Astrocyte (in vitro differentiated cells and primary cell): ENCODE measurements around the gene ZC3H4. TPM values are rescaled to one million over a fixed set of nuclear protein-coding genes. Genes with fewer than 3 reads are reported as not detected.
"Not testable (repeated sequence)": the region's sequence is repeated elsewhere in the genome, so short reads cannot be mapped to it uniquely, and the experiment has no call there.

Experiments
- DNase-seq: peaks from one replicate; pipeline ENCODE4 v3.0.0-alpha.2; 2010; ENCODE audit warnings: low read depth
- FAIRE-seq: peaks from 2 replicates; lab custom pipeline; 2011; peaks lifted over from hg19 to GRCh38; lab: Jason Lieb, UNC
- H2AFZ ChIP-seq: 2 replicates; pipeline ENCODE4 v1.6.0; 2012; ENCODE audit warnings: low read depth, low read length, inconsistent platforms
- H3K27ac ChIP-seq: 2 replicates; pipeline ENCODE4 v1.5.1; 2011; ENCODE audit warnings: low read depth, low read length, inconsistent platforms
- H3K27me3 ChIP-seq: 2 replicates; pipeline ENCODE4 v1.6.0; 2011; ENCODE audit warnings: low read length, inconsistent platforms; ENCODE audit not compliant: insufficient read depth
- H3K36me3 ChIP-seq: 2 replicates; pipeline ENCODE4 v1.5.1; 2011; ENCODE audit warnings: low read length, inconsistent platforms; ENCODE audit not compliant: insufficient read depth
- H3K4me1 ChIP-seq: 2 replicates; pipeline ENCODE4 v1.5.1; 2011; ENCODE audit warnings: low read length, inconsistent platforms; ENCODE audit not compliant: insufficient read depth
- H3K4me2 ChIP-seq: 2 replicates; pipeline ENCODE4 v1.6.0; 2012; ENCODE audit warnings: low read length, inconsistent platforms
- H3K4me3 ChIP-seq: 2 replicates; pipeline ENCODE4 v1.5.1; 2011; ENCODE audit warnings: low read depth, mild to moderate bottlenecking, low read length, inconsistent platforms; ENCODE audit not compliant: insufficient read depth
- H3K79me2 ChIP-seq: 2 replicates; pipeline ENCODE4 v1.6.0; 2012; ENCODE audit warnings: mild to moderate bottlenecking, low read length, inconsistent platforms; ENCODE audit not compliant: insufficient read depth
- H3K9ac ChIP-seq: 2 replicates; pipeline ENCODE4 v1.6.0; 2012; ENCODE audit warnings: mild to moderate bottlenecking, low read length, inconsistent platforms
- H3K9me3 ChIP-seq: 2 replicates; pipeline ENCODE4 v1.5.1; 2012; ENCODE audit warnings: low read depth, mild to moderate bottlenecking, low read length, inconsistent platforms; ENCODE audit not compliant: insufficient read depth
- H4K20me1 ChIP-seq: 2 replicates; pipeline ENCODE4 v1.6.0; 2012; ENCODE audit warnings: low read length, inconsistent platforms; ENCODE audit not compliant: insufficient read depth
- H3K27ac Mint-ChIP-seq: one replicate; pipeline ENCODE4 v1.8.0; 2021; ENCODE audit warnings: mild to moderate bottlenecking, mixed read lengths; ENCODE audit not compliant: unreplicated experiment
- H3K27me3 Mint-ChIP-seq: one replicate; pipeline ENCODE4 v1.8.0; 2021; ENCODE audit warnings: low read depth, mixed read lengths; ENCODE audit not compliant: unreplicated experiment
- H3K36me3 Mint-ChIP-seq: one replicate; pipeline ENCODE4 v1.8.0; 2021; ENCODE audit warnings: low read depth, mixed read lengths; ENCODE audit not compliant: unreplicated experiment
- H3K4me1 Mint-ChIP-seq: one replicate; pipeline ENCODE4 v1.8.0; 2021; ENCODE audit warnings: low read depth, mixed read lengths; ENCODE audit not compliant: unreplicated experiment
- H3K4me3 Mint-ChIP-seq: one replicate; pipeline ENCODE4 v1.8.0; 2021; ENCODE audit warnings: mild to moderate bottlenecking, moderate library complexity, mixed read lengths; ENCODE audit not compliant: unreplicated experiment
- H3K9me3 Mint-ChIP-seq: one replicate; pipeline ENCODE4 v1.8.0; 2021; ENCODE audit warnings: mild to moderate bottlenecking, mixed read lengths; ENCODE audit not compliant: unreplicated experiment
- EZH2 ChIP-seq: IDR thresholded peaks from 2 replicates; pipeline ENCODE4 v1.6.1; 2012; ENCODE audit warnings: mild to moderate bottlenecking, low read length, inconsistent platforms; ENCODE audit not compliant: insufficient read depth
- total RNA-seq: library from RNA; stranded (reverse); gene quantifications from 2 replicates; pipeline ENCODE4 v1.2.1, GENCODE V29; 2021
- TF ChIP-seq, protein P1 (sequence below): IDR thresholded peaks from 2 replicates; pipeline ENCODE4 v1.5.1; 2011; ENCODE audit warnings: low read depth, mild to moderate bottlenecking, inconsistent platforms, low read length, moderate library complexity; ENCODE audit not compliant: insufficient read depth

ZC3H4 gene
- total RNA-seq, 1 donor from 2014 or later = 42.3 TPM

DNA sequence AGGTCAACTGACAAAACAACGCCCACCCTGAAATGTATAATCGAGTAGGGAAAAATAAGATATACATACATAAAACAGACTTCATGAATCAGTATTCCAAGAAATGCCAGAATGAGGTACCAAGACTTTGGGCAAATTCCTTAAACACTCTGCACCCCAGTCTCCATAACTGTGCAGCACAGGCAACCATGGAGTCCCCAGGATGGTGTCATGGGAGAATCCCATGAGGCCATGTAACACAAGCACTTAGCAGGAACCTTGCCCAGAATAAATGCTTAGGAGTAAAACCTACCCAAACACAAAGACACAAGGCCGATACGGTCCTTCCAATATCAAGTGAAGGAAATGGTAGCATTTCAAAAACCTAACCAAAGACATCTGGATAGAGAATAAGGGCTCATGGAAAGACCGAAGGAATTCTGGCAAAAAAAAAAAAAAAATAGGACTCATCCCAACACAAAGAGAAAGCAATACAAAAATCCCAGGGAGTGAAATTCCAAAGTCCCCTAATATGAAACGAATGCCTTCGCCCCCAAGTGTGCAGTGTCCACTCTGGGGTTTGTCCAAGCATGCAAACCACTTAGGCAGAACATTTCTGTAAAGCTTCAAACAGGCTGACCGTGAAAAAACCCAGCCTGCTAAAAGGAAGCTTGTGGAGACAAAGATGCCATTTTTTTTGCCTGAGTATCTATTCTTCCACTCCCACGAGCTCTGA lies 11.1 kb downstream of the ZC3H4 start:
- peaks cover 72% of the 10 kb centered on the region for H4K20me1 ChIP-seq
- Mint-ChIP-seq H3K36me3 (peaks cover 4% of the 10 kb centered on the region), H3K27me3 (no peaks in the 10 kb centered on the region)

DNA sequence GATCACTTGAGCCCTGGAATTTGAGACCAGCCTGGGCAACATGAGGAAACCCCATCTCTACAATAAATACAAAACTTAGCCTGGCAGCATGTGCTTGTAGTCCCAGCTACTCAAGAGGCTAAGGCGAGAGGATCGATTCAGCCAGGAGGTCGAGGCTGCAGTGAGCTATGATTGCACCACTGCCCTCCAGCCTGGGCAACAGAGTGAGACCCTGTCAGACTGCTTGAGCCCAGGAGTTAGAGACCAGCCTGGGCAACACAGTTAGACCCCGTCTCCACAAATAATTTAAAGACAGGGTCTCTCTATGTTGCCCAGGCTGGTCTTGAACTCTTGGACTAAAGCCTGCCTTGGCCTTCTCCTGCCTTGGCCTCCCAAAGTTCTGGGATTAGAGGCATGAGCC lies 12.5 kb downstream of the ZC3H4 start:
- H3K4me1 Mint-ChIP-seq = peaks cover 13% of the 10 kb centered on the region
- H3K27ac Mint-ChIP-seq, H3K27me3 ChIP-seq, H3K4me3 ChIP-seq, H3K36me3 Mint-ChIP-seq, H3K9me3 Mint-ChIP-seq, H3K36me3 ChIP-seq, FAIRE-seq, H3K27me3 Mint-ChIP-seq, H3K9ac ChIP-seq, H3K4me2 ChIP-seq, H3K9me3 ChIP-seq, H3K27ac ChIP-seq, H3K4me3 Mint-ChIP-seq, H2AFZ ChIP-seq, DNase-seq: not testable (repeated sequence)
- Histone ChIP-seq H3K79me2 (peaks cover 99% of the 10 kb centered on the region), H3K4me1 (peaks cover 23% of the 10 kb centered on the region), H4K20me1 (peaks cover 73% of the 10 kb centered on the region)

More for the DNA sequence above, 11.1 kb downstream of the ZC3H4 start:
- H3K4me3 Mint-ChIP-seq = no peak overlapping the region
- no peak overlapping the region for H2AFZ ChIP-seq
- H3K9ac ChIP-seq = no peak overlapping the region
- peaks cover 28% of the 10 kb centered on the region for H3K4me1 ChIP-seq
- H3K4me3 ChIP-seq = no peak overlapping the region
- no peaks in the 10 kb centered on the region for H3K36me3 ChIP-seq
- FAIRE-seq (no peak), DNase-seq (no peak)
- no peak overlapping the region for H3K27ac Mint-ChIP-seq
- no peak overlapping the region for H3K27ac ChIP-seq
- H3K9me3 Mint-ChIP-seq = no peaks in the 10 kb centered on the region
- peaks cover 25% of the 10 kb centered on the region for H3K4me1 Mint-ChIP-seq
- H3K27me3 ChIP-seq = no peaks in the 10 kb centered on the region
- H3K79me2 ChIP-seq = peaks cover 96% of the 10 kb centered on the region
- TF ChIP-seq EZH2 = no peak
- TF ChIP-seq, protein P1, sequence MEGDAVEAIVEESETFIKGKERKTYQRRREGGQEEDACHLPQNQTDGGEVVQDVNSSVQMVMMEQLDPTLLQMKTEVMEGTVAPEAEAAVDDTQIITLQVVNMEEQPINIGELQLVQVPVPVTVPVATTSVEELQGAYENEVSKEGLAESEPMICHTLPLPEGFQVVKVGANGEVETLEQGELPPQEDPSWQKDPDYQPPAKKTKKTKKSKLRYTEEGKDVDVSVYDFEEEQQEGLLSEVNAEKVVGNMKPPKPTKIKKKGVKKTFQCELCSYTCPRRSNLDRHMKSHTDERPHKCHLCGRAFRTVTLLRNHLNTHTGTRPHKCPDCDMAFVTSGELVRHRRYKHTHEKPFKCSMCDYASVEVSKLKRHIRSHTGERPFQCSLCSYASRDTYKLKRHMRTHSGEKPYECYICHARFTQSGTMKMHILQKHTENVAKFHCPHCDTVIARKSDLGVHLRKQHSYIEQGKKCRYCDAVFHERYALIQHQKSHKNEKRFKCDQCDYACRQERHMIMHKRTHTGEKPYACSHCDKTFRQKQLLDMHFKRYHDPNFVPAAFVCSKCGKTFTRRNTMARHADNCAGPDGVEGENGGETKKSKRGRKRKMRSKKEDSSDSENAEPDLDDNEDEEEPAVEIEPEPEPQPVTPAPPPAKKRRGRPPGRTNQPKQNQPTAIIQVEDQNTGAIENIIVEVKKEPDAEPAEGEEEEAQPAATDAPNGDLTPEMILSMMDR = no peak
- H3K4me2 ChIP-seq = peak overlapping the region; percentile 16
- H3K9me3 ChIP-seq = no peaks in the 10 kb centered on the region

DNA sequence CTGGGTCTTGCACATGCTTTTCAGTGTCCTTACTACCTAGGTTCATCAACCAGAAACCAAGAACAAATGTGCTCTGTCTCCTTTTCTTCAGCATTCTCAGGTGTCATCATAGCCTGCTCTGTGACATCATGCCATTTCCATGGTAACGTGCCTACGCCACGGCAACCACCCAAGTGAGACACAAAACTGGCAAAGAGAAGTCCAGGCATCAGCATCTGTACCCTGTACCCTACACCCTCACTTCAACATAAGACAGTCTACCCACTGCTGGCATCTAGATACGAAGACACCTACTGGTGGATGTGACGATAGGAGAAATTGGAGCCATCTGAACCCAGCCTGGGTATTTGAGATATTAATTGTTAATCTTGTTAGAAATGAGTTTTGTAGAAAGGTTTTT lies 13.3 kb downstream of the ZC3H4 start:
- TF ChIP-seq, protein P1 = no peak
- TF ChIP-seq EZH2 = no peak
- H3K4me1 Mint-ChIP-seq = peaks cover 15% of the 10 kb centered on the region

More for the DNA sequence above, 13.3 kb downstream of the ZC3H4 start:
- no peak overlapping the region for H3K4me3 ChIP-seq
- Mint-ChIP-seq H3K36me3 (peaks cover 9% of the 10 kb centered on the region), H3K9me3 (no peaks in the 10 kb centered on the region), H3K27me3 (no peaks in the 10 kb centered on the region), H3K4me3 (no peak overlapping the region), H3K27ac (no peak overlapping the region)
- H3K79me2 ChIP-seq = peaks cover 99% of the 10 kb centered on the region
- H3K36me3 ChIP-seq = no peaks in the 10 kb centered on the region
- no peaks in the 10 kb centered on the region for H3K27me3 ChIP-seq
- peaks cover 72% of the 10 kb centered on the region for H4K20me1 ChIP-seq
- FAIRE-seq (no peak), DNase-seq (no peak)
- no peak overlapping the region for H3K27ac ChIP-seq
- no peak overlapping the region for H3K4me2 ChIP-seq
- H3K9ac ChIP-seq = no peak overlapping the region
- H3K4me1 ChIP-seq = peaks cover 27% of the 10 kb centered on the region
- no peak overlapping the region for H2AFZ ChIP-seq
- no peaks in the 10 kb centered on the region for H3K9me3 ChIP-seq
